Effector CD8-positive, alpha-beta T cell (primary cell): ENCODE results near the gene NAALADL2.
"Not testable (repeated sequence)": the region's sequence is repeated elsewhere in the genome, so short reads cannot be mapped to it uniquely, and the experiment has no call there.

Source experiments
- DNase-seq: peaks from one replicate; lab custom pipeline; 2025; lab: John Stamatoyannopoulos, UW

The NAALADL2 gene

DNA sequence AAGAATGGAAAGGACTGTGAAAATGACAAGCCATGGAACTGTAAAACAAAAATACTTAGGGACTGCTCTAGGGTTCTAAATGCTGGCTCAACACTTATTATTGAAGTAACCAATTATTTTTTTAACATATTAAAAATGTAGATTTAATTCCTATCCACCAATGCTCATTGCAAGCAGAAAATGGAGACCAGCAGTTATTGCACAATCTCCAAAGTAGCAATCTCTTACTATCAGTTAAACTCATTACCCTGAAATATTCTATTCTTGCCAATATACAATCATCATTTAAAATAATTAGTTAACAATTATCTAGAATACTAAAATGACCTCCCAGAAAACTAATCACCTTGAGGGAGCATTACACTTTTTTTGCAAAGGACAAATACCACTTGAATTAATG lies 499.8 kb downstream of the NAALADL2 start:
- no peak for DNase-seq

DNA sequence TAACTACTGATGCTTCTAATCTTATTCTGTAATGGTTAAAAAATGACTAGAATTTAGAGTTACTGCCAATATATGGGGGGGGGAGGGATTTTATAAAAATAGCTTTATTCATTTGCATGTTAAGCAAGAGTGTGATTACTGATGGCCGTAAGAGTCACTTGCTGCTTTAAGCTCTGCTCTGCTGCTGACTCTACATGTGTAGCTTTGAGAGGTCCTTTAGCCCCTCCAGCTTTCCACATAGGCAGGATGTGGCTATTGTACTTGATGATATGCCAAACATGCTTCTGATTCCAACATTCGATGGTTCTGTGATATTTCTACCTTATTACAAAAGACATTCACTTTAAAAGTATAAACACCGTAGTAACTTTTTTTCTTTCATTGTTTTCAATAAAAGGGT lies 511.3 kb downstream of the NAALADL2 start:
- DNase-seq: not testable (repeated sequence)

DNA sequence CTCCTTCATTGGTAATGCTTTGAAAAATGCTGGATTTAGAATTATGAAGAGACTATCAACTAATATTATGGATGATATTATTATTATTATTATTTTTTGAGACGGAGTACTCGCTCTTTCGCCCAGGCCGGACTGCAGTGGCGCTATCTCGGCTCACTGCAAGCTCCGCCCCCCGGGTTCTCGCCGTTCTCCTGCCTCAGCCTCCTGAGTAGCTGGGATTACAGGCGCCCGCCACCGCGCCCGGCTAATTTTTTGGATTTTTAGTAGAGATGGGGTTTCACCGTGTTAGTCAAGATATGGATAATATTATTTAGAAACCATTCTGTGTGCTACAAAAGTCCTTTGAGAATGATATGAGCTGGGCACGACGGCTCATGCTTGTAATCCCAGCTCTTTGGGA lies 512.1 kb downstream of the NAALADL2 start:
- not testable (repeated sequence) for DNase-seq

DNA sequence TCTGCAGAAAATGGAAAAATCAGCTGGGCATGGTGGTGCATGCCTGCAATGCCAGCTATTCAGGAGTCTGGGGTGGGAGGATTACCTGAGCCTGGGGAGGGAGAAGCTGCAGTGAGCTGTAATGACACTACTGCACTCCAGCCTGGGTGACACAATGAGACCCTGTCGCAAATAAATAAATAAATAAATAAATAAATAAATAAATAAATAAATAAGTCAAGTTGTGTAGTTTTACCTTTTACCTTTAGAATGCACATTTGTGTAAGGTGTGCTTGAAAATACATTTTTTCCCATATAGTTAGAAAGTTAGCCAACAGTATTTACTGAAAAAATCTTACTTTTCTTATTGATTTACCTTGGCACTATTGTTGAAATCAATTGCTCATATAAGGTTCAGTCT lies 515.6 kb downstream of the NAALADL2 start:
- DNase-seq: no peak

DNA sequence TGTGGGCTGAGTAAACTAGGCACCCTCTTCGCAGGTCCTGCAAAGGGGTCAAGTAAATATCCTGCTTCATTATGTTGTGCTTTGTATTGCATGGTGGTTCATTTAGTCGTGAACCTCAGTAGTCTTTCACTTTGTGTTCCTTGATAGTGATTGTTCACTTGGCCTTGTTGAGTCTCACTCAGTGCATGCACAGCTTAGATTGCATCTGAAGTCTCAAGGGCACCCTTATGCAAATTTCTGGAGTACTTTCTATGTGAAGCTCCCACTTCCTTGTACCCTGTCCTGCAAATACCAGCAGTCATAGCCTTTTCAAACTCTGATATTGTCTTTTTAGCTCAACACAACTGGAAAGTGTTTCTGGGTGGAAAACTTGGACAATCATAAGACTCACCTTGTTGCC lies 519.2 kb downstream of the NAALADL2 start:
- no peak for DNase-seq

DNA sequence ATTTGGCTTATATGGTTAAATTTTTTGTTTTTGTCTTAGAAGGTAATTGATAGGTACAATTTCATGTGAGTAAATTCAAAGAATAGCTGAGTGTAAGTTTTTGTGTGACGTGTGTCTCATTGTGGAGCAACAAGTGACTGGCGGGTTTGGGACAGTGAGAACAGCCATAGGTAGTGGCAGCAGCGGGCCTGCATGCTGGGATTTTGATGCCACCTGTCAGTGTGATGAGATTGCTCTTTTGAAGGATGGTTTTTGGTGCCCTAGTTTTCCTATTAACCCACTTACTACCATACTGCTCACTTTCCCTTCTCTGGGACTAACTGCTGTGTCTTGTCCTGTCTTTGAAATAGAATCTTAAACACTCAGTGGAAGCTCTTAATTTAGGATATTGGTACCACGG lies 522.6 kb downstream of the NAALADL2 start:
- no peak for DNase-seq

DNA sequence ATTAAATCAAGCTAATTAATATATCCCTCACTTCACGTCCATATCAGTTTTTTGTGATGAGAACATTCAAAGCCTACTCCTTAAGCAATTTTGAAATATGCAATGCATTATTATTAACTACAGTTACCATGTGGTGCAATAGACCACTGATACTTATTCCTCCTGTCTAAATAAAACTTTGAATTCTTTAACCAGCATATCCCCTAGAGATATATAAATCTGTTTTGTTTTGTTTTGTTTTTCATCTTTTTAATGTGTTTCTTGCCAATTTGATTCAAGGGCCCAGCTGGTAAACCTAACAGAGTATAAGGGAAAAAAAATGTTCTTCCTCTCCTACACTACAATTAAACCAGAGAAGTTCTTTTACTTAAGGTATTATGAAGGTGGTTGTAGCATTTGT lies 524.2 kb downstream of the NAALADL2 start:
- DNase-seq: no peak

DNA sequence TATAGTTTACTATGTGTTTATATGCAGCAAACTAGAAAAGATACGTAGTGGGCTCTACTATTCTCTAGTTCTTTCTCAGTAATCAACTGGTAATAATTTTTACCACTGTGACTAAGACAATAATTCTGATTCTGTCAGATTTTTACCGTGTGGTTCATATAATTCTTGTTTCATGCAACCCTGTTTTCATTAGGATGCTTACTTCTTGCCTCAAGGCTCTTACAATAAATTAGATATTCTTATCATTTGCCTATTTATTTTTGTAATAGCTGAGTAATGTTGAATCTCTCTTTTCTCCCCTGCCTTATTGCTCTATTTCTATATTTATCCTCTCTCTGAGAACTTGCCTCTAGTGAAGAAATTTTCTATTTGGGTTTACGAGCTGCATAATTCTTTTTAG lies 524.7 kb downstream of the NAALADL2 start:
- no peak for DNase-seq

DNA sequence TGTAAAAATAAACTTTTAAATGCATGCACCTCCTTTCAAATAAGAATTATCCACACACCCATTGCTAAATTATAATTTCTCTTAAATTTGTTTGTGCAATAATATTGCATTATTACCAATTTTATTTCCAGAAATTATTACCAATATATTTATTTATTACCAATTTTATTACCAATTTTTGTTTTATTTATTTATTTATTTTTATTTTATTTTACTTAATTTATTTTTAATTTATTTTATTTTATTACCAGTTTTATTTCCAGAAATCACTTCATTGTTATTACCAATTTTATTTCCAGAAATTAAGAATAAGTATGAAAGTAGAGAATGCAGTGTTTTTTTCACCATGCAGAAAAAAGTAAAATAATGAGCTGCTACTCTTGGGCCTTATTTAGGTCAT lies 525.4 kb downstream of the NAALADL2 start:
- no peak for DNase-seq

DNA sequence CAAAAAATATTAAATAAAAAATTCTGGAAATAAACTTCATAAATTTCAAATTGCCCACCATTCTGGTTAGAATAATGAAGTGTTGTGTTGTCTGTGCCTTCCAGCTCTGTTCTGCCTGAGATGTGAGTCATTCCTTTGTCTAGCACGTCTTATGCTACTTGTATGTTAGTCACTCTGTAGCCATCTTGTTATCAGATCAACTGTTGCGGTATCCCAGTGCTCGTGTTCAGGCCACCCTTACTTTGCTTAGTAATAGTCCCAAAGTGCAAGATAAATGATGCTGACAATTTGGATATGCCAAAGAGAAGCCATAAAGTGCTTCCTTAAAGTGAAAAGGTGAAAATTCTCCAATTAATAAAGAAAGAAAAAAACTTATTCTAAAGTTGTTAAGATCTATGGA lies 527.5 kb downstream of the NAALADL2 start:
- no peak for DNase-seq

DNA sequence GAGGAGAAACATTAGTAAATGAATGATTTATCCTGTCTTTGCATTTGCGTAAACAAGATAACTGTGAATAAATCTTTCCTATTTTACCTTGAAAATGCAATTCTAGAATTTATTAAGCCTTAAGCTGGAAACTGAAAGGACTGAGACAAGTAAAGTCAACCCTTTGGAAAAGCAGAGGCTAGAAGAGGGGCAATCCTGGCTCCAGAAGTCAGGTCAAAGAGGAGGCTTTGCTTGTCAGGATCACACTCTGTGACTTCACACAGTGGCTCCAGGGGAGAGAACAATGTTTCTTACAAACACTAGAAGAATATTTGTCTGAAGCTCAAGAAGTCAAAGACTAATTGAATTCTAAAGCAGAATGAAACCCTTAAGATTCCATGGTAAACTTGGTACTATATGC lies 530.4 kb downstream of the NAALADL2 start:
- DNase-seq: no peak

DNA sequence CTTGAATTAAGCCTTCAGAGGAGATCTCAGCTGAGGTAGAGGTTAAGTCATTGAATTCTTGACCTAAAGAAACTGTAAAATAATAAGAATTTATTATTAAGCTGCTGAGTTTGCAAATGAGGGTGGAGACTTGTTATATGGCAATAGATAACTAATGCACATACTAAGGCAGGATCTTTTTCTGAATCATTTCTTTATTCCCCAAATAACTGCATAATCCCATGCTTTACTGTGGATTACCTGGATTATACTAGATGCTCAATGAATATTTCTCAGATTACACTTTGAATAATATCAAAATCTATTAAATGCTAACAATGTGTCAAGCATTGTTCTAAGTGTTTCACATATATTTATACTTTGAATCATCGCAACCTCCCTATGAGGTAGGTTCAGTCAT lies 532.5 kb downstream of the NAALADL2 start:
- no peak for DNase-seq

DNA sequence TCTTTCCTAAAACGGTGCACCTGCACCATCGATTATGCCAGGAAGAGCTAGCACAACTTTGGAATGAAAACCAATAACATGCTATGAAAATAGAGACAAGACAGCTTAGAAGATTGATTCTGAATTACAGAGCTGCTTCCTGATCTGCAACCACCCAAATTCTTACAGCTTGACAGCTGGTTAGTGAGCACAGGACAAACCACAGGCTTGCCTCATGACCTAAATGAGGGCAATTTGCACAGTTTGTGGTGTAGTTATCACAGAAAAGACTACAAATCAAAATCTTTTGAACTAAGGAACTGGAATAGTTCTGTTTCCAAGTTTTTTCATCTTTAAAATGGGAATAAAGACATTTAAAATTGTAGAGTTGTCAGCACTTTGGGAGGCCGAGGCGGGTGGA lies 533.5 kb downstream of the NAALADL2 start:
- no peak for DNase-seq

DNA sequence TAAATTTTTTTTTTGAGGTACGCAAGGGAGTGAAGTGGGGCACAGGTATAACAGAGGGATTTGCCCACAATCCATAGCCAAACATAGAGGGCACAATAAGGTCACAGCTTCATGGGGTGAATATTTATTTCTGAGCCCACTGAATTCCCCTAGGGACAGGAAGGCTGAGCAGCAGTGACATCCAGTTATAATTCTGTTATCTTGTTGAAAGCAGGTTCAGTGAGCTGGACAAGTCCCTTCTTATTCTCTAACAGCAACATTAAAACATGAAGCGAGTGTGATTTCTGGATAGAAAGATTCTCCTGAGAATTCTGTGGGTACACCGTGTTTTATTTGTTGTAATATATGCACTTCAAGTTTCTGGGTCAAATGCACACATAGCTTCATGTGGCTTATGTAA lies 538.2 kb downstream of the NAALADL2 start:
- no peak for DNase-seq

DNA sequence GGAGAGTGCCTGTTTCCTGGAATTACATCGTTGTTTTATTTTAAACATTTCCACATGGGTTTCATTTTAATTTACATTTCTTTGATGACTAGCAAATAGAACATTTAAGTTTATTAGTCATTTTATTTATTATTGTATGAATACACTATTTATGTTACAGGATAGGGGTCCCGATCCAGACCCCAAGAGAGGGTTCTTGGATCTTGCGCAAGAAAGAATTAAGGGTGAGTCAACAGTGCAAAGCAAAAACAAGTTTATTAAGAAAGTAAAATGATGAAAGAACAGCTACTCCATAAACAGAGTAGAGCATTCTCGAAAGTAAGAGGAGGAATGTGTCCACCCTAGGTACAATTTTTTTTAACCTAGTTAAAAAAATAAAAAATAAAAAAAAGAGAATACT lies 539.5 kb downstream of the NAALADL2 start:
- no peak for DNase-seq

DNA sequence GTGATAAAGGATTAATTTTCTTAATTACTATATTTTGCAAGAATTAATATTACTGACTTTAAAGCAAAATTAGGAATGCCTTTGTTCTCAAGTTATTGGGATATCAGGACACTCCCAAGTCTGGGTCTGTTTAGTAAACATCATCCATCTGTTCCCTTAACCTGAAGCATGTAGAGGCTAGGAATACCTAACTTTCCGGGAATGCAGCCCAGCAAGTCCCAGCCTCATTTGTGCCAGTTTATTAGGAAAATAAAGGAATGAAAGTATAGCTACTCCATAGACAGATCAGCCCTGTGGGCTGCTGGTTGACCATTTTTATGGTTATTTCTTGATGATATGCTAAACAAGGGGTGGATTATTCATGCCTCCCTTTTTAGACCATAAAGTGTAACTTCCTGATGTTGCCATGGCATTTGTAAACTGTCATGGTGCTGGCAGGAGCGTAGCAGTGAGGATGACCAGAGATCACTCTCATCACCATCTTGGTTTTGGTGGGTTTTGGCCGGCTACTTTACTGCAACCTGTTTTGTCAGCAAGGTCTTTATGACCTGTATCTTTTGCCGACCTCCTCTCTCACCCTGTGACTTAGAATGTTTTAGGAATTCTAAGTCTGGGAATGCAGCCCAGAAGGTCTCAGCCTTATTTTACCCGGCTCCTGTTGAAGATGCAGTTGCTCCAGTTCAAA lies 540.2 kb downstream of the NAALADL2 start:
- DNase-seq: no peak

DNA sequence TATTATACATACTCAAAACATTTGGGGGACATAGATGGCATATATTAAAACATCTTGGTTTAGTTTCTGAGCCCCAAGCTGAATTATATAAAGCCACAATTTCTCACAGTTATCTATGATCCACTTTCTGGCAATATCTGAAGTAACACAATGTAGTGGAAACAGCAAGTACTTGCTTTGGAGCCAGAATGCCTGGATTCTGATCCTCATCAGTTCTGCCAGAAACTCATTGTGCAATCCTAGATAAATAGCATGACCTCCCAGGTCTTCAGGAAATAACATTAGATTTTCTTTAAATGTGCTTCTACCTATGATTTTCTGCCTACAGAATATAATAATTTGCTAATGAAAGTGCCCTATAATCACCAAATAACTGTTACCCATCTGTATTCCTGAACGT lies 544.9 kb downstream of the NAALADL2 start:
- no peak for DNase-seq

DNA sequence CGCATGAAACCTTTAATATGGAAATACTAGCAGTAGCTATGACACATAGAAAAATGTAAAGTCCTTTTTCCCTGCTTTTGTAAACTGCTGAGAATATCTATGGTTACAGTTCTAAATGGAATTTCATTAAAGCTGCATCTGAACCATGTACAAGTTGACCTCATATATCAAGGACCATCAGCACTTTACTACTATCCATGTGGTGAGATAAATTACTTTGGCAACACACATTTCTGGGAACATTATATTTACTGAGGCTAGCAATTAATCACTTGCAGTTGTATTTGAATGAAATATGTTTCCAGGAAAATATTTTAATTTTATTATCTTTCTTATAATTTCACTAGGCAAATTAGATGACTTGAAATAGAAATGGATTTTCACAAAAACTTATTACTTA lies 545.5 kb downstream of the NAALADL2 start:
- DNase-seq: no peak

DNA sequence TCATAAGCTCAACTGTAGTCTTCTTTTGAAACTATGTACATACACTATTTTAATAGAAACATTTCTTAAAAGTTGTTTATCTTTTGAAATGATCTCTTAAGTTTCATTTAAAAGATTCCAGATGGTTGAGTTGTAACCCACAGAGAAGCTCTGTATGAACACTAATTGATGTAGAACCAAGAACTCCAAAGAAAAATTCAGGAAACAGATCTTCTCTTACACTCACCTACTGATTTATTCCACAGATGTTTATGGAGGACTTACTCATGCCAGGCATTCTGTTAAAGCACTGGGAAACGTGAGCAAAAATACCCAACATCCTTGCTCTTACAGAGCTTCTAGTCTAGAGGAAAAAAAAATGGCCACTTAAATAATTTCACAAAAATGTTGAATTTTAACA lies 551.1 kb downstream of the NAALADL2 start:
- DNase-seq: no peak

DNA sequence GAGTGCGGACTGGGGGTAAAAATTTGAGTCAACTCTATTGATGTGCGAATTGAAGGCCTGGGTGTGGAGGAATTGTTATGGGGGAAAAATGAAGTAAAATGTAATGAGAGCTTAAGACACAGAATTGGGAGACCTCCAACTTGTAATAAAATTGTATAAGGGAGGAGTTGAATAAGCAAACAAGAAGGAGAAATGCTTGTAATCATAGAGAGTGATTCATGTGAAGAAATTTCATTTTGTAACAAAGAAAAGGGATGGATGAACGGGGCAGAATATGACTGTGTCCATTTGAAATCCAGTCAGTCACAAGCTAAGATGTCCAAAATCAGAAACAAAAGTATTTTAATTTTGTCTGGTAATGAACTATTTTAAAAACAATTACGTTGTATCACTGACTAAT lies 552.3 kb downstream of the NAALADL2 start:
- no peak for DNase-seq

DNA sequence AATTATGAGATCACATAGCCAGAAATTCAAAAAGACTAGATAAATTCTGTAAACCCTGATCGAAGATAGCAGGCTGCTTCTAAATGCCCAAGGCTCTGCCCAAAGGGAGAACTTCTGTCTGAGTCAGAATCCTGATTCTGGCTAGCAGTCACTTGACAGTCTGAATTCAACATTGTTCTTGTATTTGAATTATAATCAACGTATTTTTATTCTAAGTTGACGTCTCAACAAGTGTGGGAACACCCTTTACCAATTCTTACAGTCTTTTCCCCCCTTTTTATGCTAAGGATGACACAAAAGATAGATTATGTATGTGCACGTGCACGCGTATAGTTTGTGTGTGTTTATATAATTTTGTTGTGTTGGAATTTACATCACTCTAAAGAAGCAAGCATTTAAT lies 552.8 kb downstream of the NAALADL2 start:
- DNase-seq: no peak

DNA sequence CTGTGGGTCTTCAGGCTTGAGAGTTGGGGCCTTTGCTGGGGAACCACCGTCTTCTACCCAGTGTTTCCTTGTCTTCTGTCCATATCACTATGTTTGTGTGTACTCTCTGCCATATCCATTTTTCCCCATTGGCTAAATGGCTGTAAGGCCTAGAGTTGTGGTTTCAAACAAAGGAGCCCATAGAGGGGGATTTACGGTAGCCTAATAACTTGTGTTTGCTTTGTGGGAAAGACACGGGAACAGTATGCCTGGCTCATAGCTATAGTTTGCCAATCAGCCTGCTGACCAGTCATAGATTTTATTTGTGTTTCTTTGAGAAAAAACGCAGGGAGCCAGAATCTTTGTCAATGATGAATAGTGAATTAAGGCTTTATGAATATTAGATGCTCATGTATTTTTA lies 554.8 kb downstream of the NAALADL2 start:
- DNase-seq: no peak

DNA sequence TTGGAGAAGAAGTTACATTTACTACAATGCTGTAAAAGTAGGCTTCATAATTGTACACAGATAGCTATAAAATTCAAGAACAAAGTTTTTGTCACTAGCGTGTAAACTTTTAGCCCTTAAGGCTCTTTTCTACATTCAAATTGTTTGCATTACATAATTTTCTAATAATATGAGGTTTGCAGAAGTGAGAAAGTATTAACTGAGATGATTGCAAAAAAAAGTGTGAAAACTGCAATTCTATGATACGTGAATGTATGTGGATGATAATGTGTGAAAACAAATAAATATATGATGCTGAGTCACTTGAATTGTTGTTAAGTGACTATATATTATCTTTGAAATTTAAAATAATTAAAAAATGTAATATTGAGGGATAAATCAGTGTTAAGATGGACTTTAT lies 557.5 kb downstream of the NAALADL2 start:
- no peak for DNase-seq

DNA sequence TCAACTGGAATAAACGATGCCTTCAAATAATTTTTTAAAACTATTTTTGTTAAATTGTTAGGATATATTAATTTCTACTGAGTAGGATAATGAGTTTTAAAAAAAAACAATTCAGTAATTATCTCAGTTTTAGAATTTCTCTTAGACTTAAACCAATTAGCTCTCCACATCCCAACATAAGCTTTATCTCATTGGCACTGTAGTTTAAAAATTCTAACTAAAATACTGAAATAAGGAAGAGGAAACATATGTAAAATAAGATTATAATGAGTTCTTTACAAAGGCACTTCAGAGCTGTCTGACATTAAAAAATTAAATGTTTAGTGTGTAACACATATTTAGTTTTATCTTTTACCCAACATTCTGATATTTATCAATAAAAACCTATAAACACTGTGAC lies 558.3 kb downstream of the NAALADL2 start:
- DNase-seq: no peak

DNA sequence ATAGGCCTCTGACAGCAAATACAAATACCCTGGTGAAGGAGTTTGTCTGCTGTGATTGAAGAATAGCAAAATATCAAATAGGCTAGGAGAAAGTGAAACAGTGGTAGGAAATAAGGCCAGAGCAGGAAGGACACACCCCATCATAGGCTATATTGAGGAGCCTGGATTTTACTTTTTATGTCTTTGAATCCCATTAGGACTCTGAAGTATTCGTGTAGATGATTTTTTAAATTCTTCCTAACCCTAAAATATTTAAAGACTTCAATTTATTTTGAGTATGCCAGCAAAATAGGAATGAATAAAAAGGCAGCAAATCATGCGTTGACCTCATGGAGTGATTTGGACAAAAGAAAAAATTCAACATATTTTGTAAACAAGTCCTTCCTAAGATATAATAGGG lies 562.8 kb downstream of the NAALADL2 start:
- DNase-seq: no peak
